IPS DF 4.7 (cell line): ENCODE results near the gene MKNK1.

Experiments
- DNase-seq: peaks from one replicate; pipeline ENCODE4 v3.0.0-alpha.2; 2013; ENCODE audit warnings: low spot score; ENCODE audit errors: extremely low read depth

Gene MKNK1

GRCh38 chr1:46562498-46562897 is 41.6 kb downstream of the MKNK1 start:
- no peak for DNase-seq

- no peak for DNase-seq
Observed at GRCh38 chr1:46558966-46559365, 45.1 kb downstream of the MKNK1 start.

- no peak for DNase-seq
Observed at GRCh38 chr1:46558141-46558963, 45.7 kb downstream of the MKNK1 start.

- DNase-seq, result no peak
Observed at GRCh38 chr1:46557403-46557802, 46.7 kb downstream of the MKNK1 start.

- no peak for DNase-seq
Observed at GRCh38 chr1:46556822-46557221, 47.2 kb downstream of the MKNK1 start.

- DNase-seq, result no peak
Observed at GRCh38 chr1:46555826-46556619, 48.0 kb downstream of the MKNK1 start.

- no peak for DNase-seq
Observed at GRCh38 chr1:46554597-46555381, 49.3 kb downstream of the MKNK1 start.

- no peak for DNase-seq
Observed at GRCh38 chr1:46554236-46554596, 49.9 kb downstream of the MKNK1 start.

GRCh38 chr1:46553506-46553905 is 50.6 kb downstream of the MKNK1 start:
- DNase-seq, result no peak

GRCh38 chr1:46552357-46553237 is 51.5 kb downstream of the MKNK1 start:
- no peak for DNase-seq

- no peak for DNase-seq
Observed at GRCh38 chr1:46551597-46552095, 52.4 kb downstream of the MKNK1 start, which contains the start of gene KNCN. Gene KNCN (minus strand): TSS chr1:46551647. CDS start chr1:46551215, 432 bp downstream.

GRCh38 chr1:46550751-46551231 is 53.3 kb downstream of the MKNK1 start:
- DNase-seq, result no peak

GRCh38 chr1:46549697-46550681 is 54.1 kb downstream of the MKNK1 start:
- no peak for DNase-seq

- DNase-seq, result no peak
Observed at GRCh38 chr1:46547481-46548383, 56.3 kb downstream of the MKNK1 start.

- DNase-seq, result no peak
Observed at GRCh38 chr1:46546210-46546609, 57.9 kb downstream of the MKNK1 start.

- no peak for DNase-seq
Observed at GRCh38 chr1:46545784-46546183, 58.3 kb downstream of the MKNK1 start.

- DNase-seq, result no peak
Observed at GRCh38 chr1:46544561-46545240, 59.4 kb downstream of the MKNK1 start.
